HepG2 (cell line): ENCODE measurements around the gene TRPT1. TPM values are rescaled to one million over a fixed set of nuclear protein-coding genes. Genes with fewer than 3 reads are reported as not detected.

Experiments
- AKNA ChIP-seq: sonication (generic); formaldehyde crosslinking; IDR thresholded peaks from 2 replicates; pipeline ENCODE4 v1.4.0; 2020; ENCODE audit warnings: missing genetic modification reagents, borderline replicate concordance
- ATF3 ChIP-seq: sonication (generic); formaldehyde crosslinking; IDR thresholded peaks from 2 replicates; pipeline ENCODE4 v1.4.0; 2020; ENCODE audit warnings: missing genetic modification reagents
- CCDC6 ChIP-seq: sonication (generic); formaldehyde crosslinking; IDR thresholded peaks from 2 replicates; pipeline ENCODE4 v1.8.1; 2022; ENCODE audit warnings: mild to moderate bottlenecking, missing genetic modification reagents, moderate library complexity
- HCFC1 ChIP-seq: fragments of 150-350 bp; IDR thresholded peaks from 2 replicates; pipeline ENCODE4 v1.6.1; 2014; ENCODE audit warnings: low read depth, low read length
- MATR3 ChIP-seq: sonication (generic); formaldehyde crosslinking; IDR thresholded peaks from 2 replicates; pipeline ENCODE4 v1.4.0; 2020; ENCODE audit warnings: missing genetic modification reagents
- MEIS1 ChIP-seq: sonication (generic); formaldehyde crosslinking; IDR thresholded peaks from 2 replicates; pipeline ENCODE4 v1.9.0; 2021; ENCODE audit warnings: mild to moderate bottlenecking, missing genetic modification reagents, moderate library complexity, borderline replicate concordance
- MLLT10 ChIP-seq: sonication (generic); formaldehyde crosslinking; IDR thresholded peaks from 2 replicates; pipeline ENCODE4 v1.4.0; 2020; ENCODE audit warnings: missing genetic modification reagents
- MTA3 ChIP-seq: sonication (generic); formaldehyde crosslinking; IDR thresholded peaks from 2 replicates; pipeline ENCODE4 v1.4.0; 2020; ENCODE audit warnings: missing genetic modification reagents
- NFRKB ChIP-seq: fragments of 450-650 bp; IDR thresholded peaks from 2 replicates; pipeline ENCODE4 v1.6.1; 2017
- NONO ChIP-seq, 2 experiments: fragments of 450-650 bp in 1 of 2; sonication (generic) in 1 of 2; formaldehyde crosslinking in 1 of 2; IDR thresholded peaks in 1 of 2; conservative IDR thresholded peaks in 1 of 2; 2 replicates each; pipeline versions ENCODE4 v1.6.1 to v1.8.0; 2017 to 2022; ENCODE audit warnings: mild to moderate bottlenecking in 1 of 2, missing genetic modification reagents in 1 of 2, moderate library complexity in 1 of 2
- PCBP1 ChIP-seq: fragments of 200-400 bp; formaldehyde crosslinking; IDR thresholded peaks from 2 replicates; pipeline ENCODE4 v1.6.1; 2017; ENCODE audit warnings: mild to moderate bottlenecking, low read depth, low read length, borderline replicate concordance
- POGK ChIP-seq: sonication (generic); formaldehyde crosslinking; conservative IDR thresholded peaks from 2 replicates; pipeline ENCODE4 v1.8.0; 2022; ENCODE audit warnings: mild to moderate bottlenecking, moderate library complexity, missing genetic modification reagents
- RNF2 ChIP-seq: fragments of 450-650 bp; conservative IDR thresholded peaks from 2 replicates; pipeline ENCODE4 v1.6.1; 2016; ENCODE audit warnings: low read depth
- ZKSCAN1 ChIP-seq: fragments of 150-350 bp; IDR thresholded peaks from 2 replicates; pipeline ENCODE4 v1.6.1; 2014; ENCODE audit warnings: low read length
- ZMYM3 ChIP-seq: sonication (generic); formaldehyde crosslinking; IDR thresholded peaks from 2 replicates; pipeline ENCODE4 v1.5.1; 2020; ENCODE audit warnings: mild to moderate bottlenecking, missing genetic modification reagents
- ZNF367 ChIP-seq: sonication (generic); formaldehyde crosslinking; IDR thresholded peaks from 2 replicates; pipeline ENCODE4 v1.4.0; 2020; ENCODE audit warnings: missing genetic modification reagents, borderline replicate concordance
- ZNF512 ChIP-seq: sonication (generic); formaldehyde crosslinking; IDR thresholded peaks from 2 replicates; pipeline ENCODE4 v1.4.0; 2020; ENCODE audit warnings: mild to moderate bottlenecking, missing genetic modification reagents
- ZNF704 ChIP-seq: sonication (generic); formaldehyde crosslinking; IDR thresholded peaks from 2 replicates; pipeline ENCODE4 v1.8.1; 2023; ENCODE audit warnings: mild to moderate bottlenecking, inconsistent platforms, moderate library complexity, missing genetic modification reagents, borderline replicate concordance
- ZSCAN20 ChIP-seq: sonication (generic); formaldehyde crosslinking; IDR thresholded peaks from 2 replicates; pipeline ENCODE4 v1.4.0; 2020; ENCODE audit warnings: missing genetic modification reagents, mild to moderate bottlenecking, borderline replicate concordance
- ZSCAN9 ChIP-seq: IDR thresholded peaks from 2 replicates; pipeline ENCODE4 v1.6.1; 2016; ENCODE audit warnings: borderline replicate concordance
- polyA plus RNA-seq, 8 experiments: library from polyadenylated mRNA; depleted of rRNA in 3 of 8; stranded (reverse) in 7 of 8; unstranded in 1 of 8; fragments of >200 nt; fragmentation: Illumina TruSeq in 4 of 8; extraction: Trizol in 4 of 8; gene quantifications; 2 replicates each; pipeline versions ENCODE4 v1.2.1 to v1.2.3, GENCODE V29; 2011 to 2016; ENCODE audit warnings: low read depth in 4 of 8, missing spikeins in 1 of 8, mixed read lengths in 1 of 8; ENCODE audit not compliant: insufficient read depth in 1 of 8
- total RNA-seq, 5 experiments: library from RNA; depleted of rRNA; stranded (reverse); fragments of >200 nt; fragmentation: Illumina TruSeq; extraction: Trizol; gene quantifications; 2 replicates each; pipeline ENCODE4 v1.2.3, GENCODE V29; 2016; ENCODE audit warnings: low read depth in 1 of 5

Gene TRPT1
- total and polyA plus RNA-seq, 2 of the 13 experiments (the other 11 are each of a cell fraction or from before 2014, with no cell fraction given): 24.8 to 40.7 TPM

- TF ChIP-seq AKNA (CRISPR knock-in tag) (no peak), NFRKB (no peak), ZNF512 (CRISPR knock-in tag) (no peak), ZNF367 (no peak), ATF3 (CRISPR knock-in tag) (no peak), HCFC1 (no peak), ZNF704 (CRISPR knock-in tag) (no peak), NONO (IDR thresholded peaks at IDR 0.05) (no peak), NONO (CRISPR knock-in tag; conservative IDR thresholded peaks at IDR 0.05) (no peak), MTA3 (CRISPR knock-in tag) (no peak), POGK (CRISPR knock-in tag) (no peak), PCBP1 (0 out of 2 replicates have a peak, but pooled peaks have one; percentile 38), MATR3 (CRISPR knock-in tag) (no peak), MEIS1 (CRISPR knock-in tag) (no peak), ZMYM3 (CRISPR knock-in tag) (no peak), ZKSCAN1 (no peak), CCDC6 (CRISPR knock-in tag) (0 out of 2 replicates have a peak, but pooled peaks have one; percentile 59), RNF2 (no peak), MLLT10 (CRISPR knock-in tag) (no peak), ZSCAN9 (CRISPR knock-in tag) (no peak; the same call in 1 of the 2 replicates), ZSCAN20 (CRISPR knock-in tag) (no peak)
Observed at GRCh38 chr11:64230171-64230984, 4.4 kb upstream of the TRPT1 start, which contains the start of gene DNAJC4 (continued).
